SK-N-SH treated with all-trans-retinoic acid at 6 μM for 48 hours (cell line): ENCODE measurements around the gene MINDY4.

Experiments used
- ATAC-seq: fragments of 200-7000 bp; cut with Tn5 transposase; 3 replicates; pipeline ENCODE4 v1.9.1; 2020; ENCODE audit warnings: mild to moderate bottlenecking, moderate library complexity
- ARNTL ChIP-seq: fragments of 450-650 bp; formaldehyde crosslinking; IDR thresholded peaks from 2 replicates; pipeline ENCODE4 v1.5.0; 2020; ENCODE audit warnings: low read depth, mild to moderate bottlenecking, moderate library complexity, borderline replicate concordance
- BACH2 ChIP-seq: fragments of 250-450 bp; sonication (Bioruptor Pico); IDR thresholded peaks from 2 replicates; pipeline ENCODE4 v1.9.0; 2021; ENCODE audit warnings: mild to moderate bottlenecking, borderline replicate concordance
- CSDC2 ChIP-seq: fragments of 250-450 bp; sonication (Bioruptor Pico); IDR thresholded peaks from 2 replicates; pipeline ENCODE4 v1.5.0; 2020; ENCODE audit warnings: mild to moderate bottlenecking, moderate library complexity
- GLIS3 ChIP-seq: fragments of 250-450 bp; sonication (Bioruptor Pico); IDR thresholded peaks from 2 replicates; pipeline ENCODE4 v1.5.0; 2020; ENCODE audit warnings: mild to moderate bottlenecking, moderate library complexity
- RARB ChIP-seq: fragments of 250-450 bp; sonication (Bioruptor Pico); IDR thresholded peaks from 2 replicates; pipeline ENCODE4 v1.8.0; 2021; ENCODE audit warnings: mild to moderate bottlenecking, moderate library complexity
- SNAI2 ChIP-seq: fragments of 250-450 bp; sonication (Bioruptor Pico); IDR thresholded peaks from 2 replicates; pipeline ENCODE4 v1.5.0; 2020; ENCODE audit warnings: mild to moderate bottlenecking, moderate library complexity
- TCF4 ChIP-seq: fragments of 250-450 bp; sonication (Bioruptor Pico); IDR thresholded peaks from 2 replicates; pipeline ENCODE4 v1.8.0; 2021; ENCODE audit warnings: mild to moderate bottlenecking, moderate library complexity, borderline replicate concordance
- TOX ChIP-seq: fragments of 250-450 bp; sonication (Bioruptor Pico); IDR thresholded peaks from 2 replicates; pipeline ENCODE4 v1.8.0; 2021; ENCODE audit warnings: mild to moderate bottlenecking, moderate library complexity, borderline replicate concordance
- ZC3H10 ChIP-seq: fragments of 250-450 bp; sonication (Bioruptor Pico); IDR thresholded peaks from 2 replicates; pipeline ENCODE4 v1.5.1; 2021; ENCODE audit warnings: mild to moderate bottlenecking, moderate library complexity
- ZFP3 ChIP-seq: fragments of 250-450 bp; sonication (Bioruptor Pico); IDR thresholded peaks from 2 replicates; pipeline ENCODE4 v1.5.0; 2020; ENCODE audit warnings: mild to moderate bottlenecking, moderate library complexity
- ZFP30 ChIP-seq: fragments of 450-650 bp; formaldehyde crosslinking; IDR thresholded peaks from 2 replicates; pipeline ENCODE4 v1.5.0; 2022; ENCODE audit warnings: mild to moderate bottlenecking, moderate library complexity
- ZNF565 ChIP-seq: fragments of 450-650 bp; formaldehyde crosslinking; conservative IDR thresholded peaks from 2 replicates; pipeline ENCODE4 v1.5.0; 2020; ENCODE audit warnings: low read depth, mild to moderate bottlenecking, moderate library complexity
- ZNF70 ChIP-seq: fragments of 450-650 bp; formaldehyde crosslinking; IDR thresholded peaks from 2 replicates; pipeline ENCODE4 v1.5.0; 2020; ENCODE audit warnings: mild to moderate bottlenecking, moderate library complexity
- TF ChIP-seq, protein P1 (sequence below): fragments of 250-450 bp; sonication (Bioruptor Pico); IDR thresholded peaks from 2 replicates; pipeline ENCODE4 v1.8.0; 2021; ENCODE audit warnings: low read depth, mild to moderate bottlenecking, moderate library complexity, borderline replicate concordance
- TF ChIP-seq, protein P2 (sequence below): fragments of 250-450 bp; sonication (Bioruptor Pico); IDR thresholded peaks from 2 replicates; pipeline ENCODE4 v1.5.0; 2020; ENCODE audit warnings: mild to moderate bottlenecking, moderate library complexity
- TF ChIP-seq, protein P3 (sequence below): fragments of 250-450 bp; sonication (Bioruptor Pico); IDR thresholded peaks from 2 replicates; pipeline ENCODE4 v1.5.1; 2020; ENCODE audit warnings: low read depth, mild to moderate bottlenecking, moderate library complexity
- TF ChIP-seq, protein P4 (sequence below): fragments of 250-450 bp; sonication (Bioruptor Pico); IDR thresholded peaks from 2 replicates; pipeline ENCODE4 v1.8.0; 2020; ENCODE audit warnings: mild to moderate bottlenecking, moderate library complexity, borderline replicate concordance

The MINDY4 gene

DNA sequence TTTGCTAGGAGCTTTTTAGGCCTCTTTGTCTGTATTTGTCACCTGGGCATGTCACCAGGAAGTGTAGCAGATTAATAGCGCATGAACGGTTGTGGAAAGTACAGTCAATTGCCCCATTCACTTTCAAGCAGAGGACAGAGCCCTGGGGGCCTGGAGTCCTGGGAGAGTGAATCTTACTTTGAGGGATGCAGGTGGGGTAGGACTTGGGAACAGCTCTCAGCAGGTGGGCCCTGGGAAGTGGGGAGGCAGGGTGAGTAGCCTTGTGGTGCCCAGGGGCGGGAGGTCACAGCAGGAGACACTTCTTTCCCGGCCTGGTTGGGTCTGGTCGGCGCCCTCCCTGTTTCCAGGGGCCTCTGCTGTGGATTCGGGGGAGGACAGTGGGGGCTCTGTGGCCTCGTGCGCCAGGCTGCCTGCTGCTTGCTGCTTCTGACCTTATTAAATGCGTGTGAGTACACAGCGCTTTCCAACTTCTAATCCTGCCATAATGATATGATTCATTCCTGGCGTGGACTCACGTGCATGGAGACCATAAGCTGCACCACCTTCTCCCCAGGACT, 88.8 kb downstream of the MINDY4 start:
- TF ChIP-seq, protein P1, sequence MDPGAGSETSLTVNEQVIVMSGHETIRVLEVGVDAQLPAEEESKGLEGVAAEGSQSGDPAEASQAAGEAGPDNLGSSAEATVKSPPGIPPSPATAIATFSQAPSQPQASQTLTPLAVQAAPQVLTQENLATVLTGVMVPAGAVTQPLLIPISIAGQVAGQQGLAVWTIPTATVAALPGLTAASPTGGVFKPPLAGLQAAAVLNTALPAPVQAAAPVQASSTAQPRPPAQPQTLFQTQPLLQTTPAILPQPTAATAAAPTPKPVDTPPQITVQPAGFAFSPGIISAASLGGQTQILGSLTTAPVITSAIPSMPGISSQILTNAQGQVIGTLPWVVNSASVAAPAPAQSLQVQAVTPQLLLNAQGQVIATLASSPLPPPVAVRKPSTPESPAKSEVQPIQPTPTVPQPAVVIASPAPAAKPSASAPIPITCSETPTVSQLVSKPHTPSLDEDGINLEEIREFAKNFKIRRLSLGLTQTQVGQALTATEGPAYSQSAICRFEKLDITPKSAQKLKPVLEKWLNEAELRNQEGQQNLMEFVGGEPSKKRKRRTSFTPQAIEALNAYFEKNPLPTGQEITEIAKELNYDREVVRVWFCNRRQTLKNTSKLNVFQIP (CRISPR knock-in tag) = no peak
- TF ChIP-seq, protein P2, sequence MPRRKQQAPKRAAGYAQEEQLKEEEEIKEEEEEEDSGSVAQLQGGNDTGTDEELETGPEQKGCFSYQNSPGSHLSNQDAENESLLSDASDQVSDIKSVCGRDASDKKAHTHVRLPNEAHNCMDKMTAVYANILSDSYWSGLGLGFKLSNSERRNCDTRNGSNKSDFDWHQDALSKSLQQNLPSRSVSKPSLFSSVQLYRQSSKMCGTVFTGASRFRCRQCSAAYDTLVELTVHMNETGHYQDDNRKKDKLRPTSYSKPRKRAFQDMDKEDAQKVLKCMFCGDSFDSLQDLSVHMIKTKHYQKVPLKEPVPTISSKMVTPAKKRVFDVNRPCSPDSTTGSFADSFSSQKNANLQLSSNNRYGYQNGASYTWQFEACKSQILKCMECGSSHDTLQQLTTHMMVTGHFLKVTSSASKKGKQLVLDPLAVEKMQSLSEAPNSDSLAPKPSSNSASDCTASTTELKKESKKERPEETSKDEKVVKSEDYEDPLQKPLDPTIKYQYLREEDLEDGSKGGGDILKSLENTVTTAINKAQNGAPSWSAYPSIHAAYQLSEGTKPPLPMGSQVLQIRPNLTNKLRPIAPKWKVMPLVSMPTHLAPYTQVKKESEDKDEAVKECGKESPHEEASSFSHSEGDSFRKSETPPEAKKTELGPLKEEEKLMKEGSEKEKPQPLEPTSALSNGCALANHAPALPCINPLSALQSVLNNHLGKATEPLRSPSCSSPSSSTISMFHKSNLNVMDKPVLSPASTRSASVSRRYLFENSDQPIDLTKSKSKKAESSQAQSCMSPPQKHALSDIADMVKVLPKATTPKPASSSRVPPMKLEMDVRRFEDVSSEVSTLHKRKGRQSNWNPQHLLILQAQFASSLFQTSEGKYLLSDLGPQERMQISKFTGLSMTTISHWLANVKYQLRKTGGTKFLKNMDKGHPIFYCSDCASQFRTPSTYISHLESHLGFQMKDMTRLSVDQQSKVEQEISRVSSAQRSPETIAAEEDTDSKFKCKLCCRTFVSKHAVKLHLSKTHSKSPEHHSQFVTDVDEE = no peak
- TF ChIP-seq ARNTL (CRISPR knock-in tag) (no peak), ZC3H10 (CRISPR knock-in tag) (no peak)
- TF ChIP-seq, protein P3, sequence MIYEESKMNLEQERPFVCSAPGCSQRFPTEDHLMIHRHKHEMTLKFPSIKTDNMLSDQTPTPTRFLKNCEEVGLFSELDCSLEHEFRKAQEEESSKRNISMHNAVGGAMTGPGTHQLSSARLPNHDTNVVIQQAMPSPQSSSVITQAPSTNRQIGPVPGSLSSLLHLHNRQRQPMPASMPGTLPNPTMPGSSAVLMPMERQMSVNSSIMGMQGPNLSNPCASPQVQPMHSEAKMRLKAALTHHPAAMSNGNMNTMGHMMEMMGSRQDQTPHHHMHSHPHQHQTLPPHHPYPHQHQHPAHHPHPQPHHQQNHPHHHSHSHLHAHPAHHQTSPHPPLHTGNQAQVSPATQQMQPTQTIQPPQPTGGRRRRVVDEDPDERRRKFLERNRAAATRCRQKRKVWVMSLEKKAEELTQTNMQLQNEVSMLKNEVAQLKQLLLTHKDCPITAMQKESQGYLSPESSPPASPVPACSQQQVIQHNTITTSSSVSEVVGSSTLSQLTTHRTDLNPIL (CRISPR knock-in tag) = no peak
- no peak for ATAC-seq

DNA sequence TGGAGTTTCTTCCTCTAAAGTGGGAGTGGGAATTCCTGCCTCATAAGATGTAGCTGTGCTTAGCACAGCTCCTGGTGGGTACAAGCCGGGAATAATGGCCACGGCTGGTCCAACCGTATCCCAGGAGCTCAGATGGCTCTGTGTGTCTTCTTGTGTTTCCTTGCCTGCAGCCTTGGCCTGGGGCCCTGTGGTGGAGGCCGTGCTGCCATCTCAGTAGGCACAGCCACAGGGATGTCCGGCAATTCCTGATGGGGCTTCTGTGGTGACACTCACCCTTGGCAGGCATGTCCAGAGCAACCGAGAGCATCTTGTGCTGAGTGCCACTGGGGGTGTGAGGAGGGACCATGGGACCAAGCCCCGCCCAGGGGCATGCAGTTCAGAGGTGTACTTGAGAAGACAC, 90.4 kb downstream of the MINDY4 start:
- TF ChIP-seq SNAI2 (CRISPR knock-in tag) (no peak), RARB (CRISPR knock-in tag) (no peak), GLIS3 (CRISPR knock-in tag) (no peak), ZNF70 (CRISPR knock-in tag) (no peak), TOX (CRISPR knock-in tag) (no peak), ZNF565 (no peak), CSDC2 (CRISPR knock-in tag) (no peak), ZFP3 (CRISPR knock-in tag) (no peak), ZFP30 (CRISPR knock-in tag) (no peak), BACH2 (no peak), TCF4 (CRISPR knock-in tag) (no peak)
- TF ChIP-seq, protein P3 (CRISPR knock-in tag) = no peak
- TF ChIP-seq, protein P4, sequence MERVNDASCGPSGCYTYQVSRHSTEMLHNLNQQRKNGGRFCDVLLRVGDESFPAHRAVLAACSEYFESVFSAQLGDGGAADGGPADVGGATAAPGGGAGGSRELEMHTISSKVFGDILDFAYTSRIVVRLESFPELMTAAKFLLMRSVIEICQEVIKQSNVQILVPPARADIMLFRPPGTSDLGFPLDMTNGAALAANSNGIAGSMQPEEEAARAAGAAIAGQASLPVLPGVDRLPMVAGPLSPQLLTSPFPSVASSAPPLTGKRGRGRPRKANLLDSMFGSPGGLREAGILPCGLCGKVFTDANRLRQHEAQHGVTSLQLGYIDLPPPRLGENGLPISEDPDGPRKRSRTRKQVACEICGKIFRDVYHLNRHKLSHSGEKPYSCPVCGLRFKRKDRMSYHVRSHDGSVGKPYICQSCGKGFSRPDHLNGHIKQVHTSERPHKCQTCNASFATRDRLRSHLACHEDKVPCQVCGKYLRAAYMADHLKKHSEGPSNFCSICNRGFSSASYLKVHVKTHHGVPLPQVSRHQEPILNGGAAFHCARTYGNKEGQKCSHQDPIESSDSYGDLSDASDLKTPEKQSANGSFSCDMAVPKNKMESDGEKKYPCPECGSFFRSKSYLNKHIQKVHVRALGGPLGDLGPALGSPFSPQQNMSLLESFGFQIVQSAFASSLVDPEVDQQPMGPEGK (CRISPR knock-in tag) = no peak
- TF ChIP-seq, protein P2 = no peak
- TF ChIP-seq, all 23 proteins: peak for 0
- ATAC-seq = no peak
